T-cell (primary cell): ENCODE results near the gene PPARA. TPM values are rescaled to one million over a fixed set of nuclear protein-coding genes. Genes with fewer than 3 reads are reported as not detected.
"Not testable (repeated sequence)": the region's sequence is repeated elsewhere in the genome, so short reads cannot be mapped to it uniquely, and the experiment has no call there.

ENCODE experiments used
- ATAC-seq, 4 experiments: fragments of 200-7000 bp in 3 of 4; fragments of 150-1000 bp in 1 of 4; cut with Tn5 transposase; replicated peaks in 1 of 4; 1 replicate in 3 of 4; 2 replicates in 1 of 4; pipeline ENCODE4 v1.10.0; 2021; ENCODE audit warnings: moderate library complexity in 3 of 4, mild to moderate bottlenecking in 2 of 4, moderate number of reproducible peaks in 1 of 4
- CTCF ChIA-PET, 2 donors: fragments of 300-600 bp; sonication (Branson Sonifier 250); formaldehyde crosslinking; loops; one replicate each; lab custom pipeline; 2022; ENCODE audit warnings: antibody characterized with exemption in 2 of 2; lab: Charles Lee
- POLR2A ChIA-PET, 2 donors: fragments of 300-600 bp; sonication (Branson Sonifier 250); formaldehyde crosslinking; loops; one replicate each; lab custom pipeline; 2022; ENCODE audit warnings: antibody characterized with exemption in 2 of 2; lab: Charles Lee
- DNase-seq, 35 experiments: peaks; one replicate each; pipeline versions ENCODE4 v3.0.0 to v3.0.0-alpha.2; 2013 to 2023
- H3K27ac ChIP-seq: one replicate; pipeline ENCODE4 v1.5.1; 2013; ENCODE audit warnings: low read length
- H3K27me3 ChIP-seq, 2 experiments: replicated peaks in 1 of 2; 1 replicate in 1 of 2; 2 replicates in 1 of 2; pipeline versions ENCODE4 v1.6.1 to v1.7.0; 2013; ENCODE audit warnings: low read length in 1 of 2, mixed read lengths in 1 of 2; ENCODE audit not compliant: control insufficient read depth in 2 of 2, insufficient read depth in 2 of 2; ENCODE audit errors: extremely low read depth in 1 of 2
- H3K36me3 ChIP-seq, 2 donors: 1 replicate in 1 of 2; 2 replicates in 1 of 2; pipeline versions ENCODE4 v1.6.1 to v1.7.0; 2013; ENCODE audit warnings: low read length in 1 of 2; ENCODE audit not compliant: control insufficient read depth in 2 of 2, insufficient read depth in 1 of 2; ENCODE audit errors: extremely low read depth in 1 of 2
- H3K4me1 ChIP-seq, 2 experiments: 1 replicate in 1 of 2; 2 replicates in 1 of 2; pipeline versions ENCODE4 v1.6.1 to v1.7.0; 2013; ENCODE audit warnings: low read length in 2 of 2, mixed read lengths in 1 of 2; ENCODE audit not compliant: insufficient read depth in 2 of 2, control insufficient read depth in 1 of 2; ENCODE audit errors: extremely low read depth in 1 of 2
- H3K4me3 ChIP-seq, 2 donors: 1 replicate in 1 of 2; 2 replicates in 1 of 2; pipeline versions ENCODE4 v1.5.1 to v1.7.0; 2013; ENCODE audit warnings: mild to moderate bottlenecking in 2 of 2, low read length in 1 of 2, moderate library complexity in 1 of 2; ENCODE audit not compliant: control insufficient read depth in 1 of 2; ENCODE audit errors: extremely low read depth in 1 of 2
- H3K9me3 ChIP-seq: 2 replicates; pipeline ENCODE4 v1.7.0; 2013
- H3K27ac Mint-ChIP-seq, 2 donors: one replicate each; pipeline ENCODE4 v1.8.0; 2020 to 2021; ENCODE audit warnings: mild to moderate bottlenecking in 2 of 2, mixed read lengths in 2 of 2
- H3K27me3 Mint-ChIP-seq, 2 donors: one replicate each; pipeline ENCODE4 v1.8.0; 2021 to 2022; ENCODE audit warnings: mixed read lengths in 2 of 2
- H3K36me3 Mint-ChIP-seq: one replicate; pipeline ENCODE4 v1.8.0; 2021; ENCODE audit warnings: mixed read lengths
- H3K4me1 Mint-ChIP-seq, 3 donors: one replicate each; pipeline ENCODE4 v1.8.0; 2020 to 2022; ENCODE audit warnings: mixed read lengths in 3 of 3, mild to moderate bottlenecking in 1 of 3
- H3K4me3 Mint-ChIP-seq, 3 donors: one replicate each; pipeline ENCODE4 v1.8.0; 2020 to 2022; ENCODE audit warnings: mild to moderate bottlenecking in 3 of 3, mixed read lengths in 3 of 3, moderate library complexity in 3 of 3
- H3K9me3 Mint-ChIP-seq, 3 donors: one replicate each; pipeline ENCODE4 v1.8.0; 2020 to 2022; ENCODE audit warnings: mixed read lengths in 3 of 3
- WGBS: methylation state at CpG from one replicate; pipeline ENCODE4 v1.1.5; 2013; ENCODE audit warnings: missing lambda C conversion rate; ENCODE audit not compliant: insufficient coverage; 5-methylcytosine and 5-hydroxymethylcytosine counted together
- total RNA-seq, 35 experiments: library from RNA in 6 of 35; stranded (reverse) in 6 of 35; fragments of 120-200 nt in 1 of 35; gene quantifications; one replicate each; pipeline versions ENCODE4 v1.2.1 to v1.2.4 and lab custom pipeline; 2013 to 2026

The PPARA gene
- total RNA-seq, 5 donors from 2014 or later (not counting 1 experiment from before 2014, with no cell fraction given) = 11.0 to 22.2 (median 19.6) TPM

GRCh38 chr22:46264520-46264919, 114.2 kb downstream of the PPARA start:
- H3K9me3 ChIP-seq, H3K36me3 ChIP-seq, H3K4me3 Mint-ChIP-seq, H3K9me3 Mint-ChIP-seq, H3K4me3 ChIP-seq, DNase-seq, H3K36me3 Mint-ChIP-seq, H3K27ac ChIP-seq, ATAC-seq, CTCF ChIA-PET, POLR2A ChIA-PET: not testable (repeated sequence)
- Mint-ChIP-seq H3K27me3 (peaks cover 46 to 50% of the 10 kb centered on the region in 2 donors), H3K27ac (peak overlapping the region in 1 of 2 donors; percentile 12), H3K4me1 (peaks cover 11 to 21% (median 15%) of the 10 kb centered on the region in 3 donors)
- peaks cover 0 to 29% of the 10 kb centered on the region in 2 experiments for H3K4me1 ChIP-seq
- H3K27me3 ChIP-seq = peaks cover 2 to 39% of the 10 kb centered on the region in 2 experiments
- 100% methylated on average over 2 of the region's 6 CpGs for WGBS

GRCh38 chr22:46265627-46266026, 115.3 kb downstream of the PPARA start:
- POLR2A ChIA-PET, ATAC-seq, H3K9me3 Mint-ChIP-seq, H3K4me3 ChIP-seq, H3K36me3 ChIP-seq, H3K36me3 Mint-ChIP-seq, DNase-seq, H3K27ac Mint-ChIP-seq, H3K9me3 ChIP-seq, H3K27ac ChIP-seq, H3K4me3 Mint-ChIP-seq: not testable (repeated sequence)
- WGBS = 94% methylated on average over 2 of the region's 4 CpGs
- Histone ChIP-seq H3K27me3 (peaks cover 2 to 34% of the 10 kb centered on the region in 2 experiments), H3K4me1 (peaks cover 0 to 36% of the 10 kb centered on the region in 2 experiments)
- Mint-ChIP-seq H3K4me1 (peaks cover 15 to 27% (median 20%) of the 10 kb centered on the region in 3 donors), H3K27me3 (peaks cover 38 to 39% of the 10 kb centered on the region in 2 donors)
- CTCF ChIA-PET = interaction anchor here in 1 of 2 donors (0.6 kb wide), 1 partner anchor 922 kb away, joined by 8 read pairs; no protein-coding TSS in a partner anchor

GRCh38 chr22:46267431-46268279, 117.3 kb downstream of the PPARA start, which contains the start of gene TTC38:
Gene TTC38, plus strand, starts transcription at chr22:46268008. Its CDS starts 32 bp downstream, at chr22:46268040.
- Histone ChIP-seq H3K27me3 (peaks cover 2 to 25% of the 10 kb centered on the region in 2 experiments), H3K9me3 (no peaks in the 10 kb centered on the region), H3K4me3 (peak within 1 kb of the TSS; percentile 71 to 84), H3K36me3 (peaks cover 0 to 4% of the 10 kb centered on the region in 2 donors), H3K4me1 (peaks cover 0 to 31% of the 10 kb centered on the region in 2 experiments), H3K27ac (no peak within 1 kb of the TSS)
- WGBS = 4% methylated on average over 74 of the region's 74 CpGs
- ChIA-PET POLR2A (interaction anchor here in 1 of 2 donors (0.6 to 1.2 kb wide), 3 partner anchors 17 to 853 kb away, joined by 3 to 11 read pairs (median 4); no protein-coding TSS in a partner anchor), CTCF (interaction anchor here in 1 of 2 donors (1.0 kb wide), 1 partner anchor 17 kb away, joined by 3 read pairs; the partner anchor contains the start of gene CDPF1)
- peak; percentile 82 to 90 (median 86) for ATAC-seq
- Mint-ChIP-seq H3K27me3 (peaks cover 20 to 21% of the 10 kb centered on the region in 2 donors), H3K36me3 (no peaks in the 10 kb centered on the region), H3K9me3 (no peaks in the 10 kb centered on the region), H3K4me3 (peak within 1 kb of the TSS; percentile 89 to 95 (median 90)), H3K4me1 (peaks cover 15 to 25% (median 20%) of the 10 kb centered on the region in 3 donors), H3K27ac (peak within 1 kb of the TSS; percentile 64 to 65)
- DNase-seq = peak in 25 of 35 experiments; percentile 15 to 65 (median 39)

- Mint-ChIP-seq H3K27me3 (peaks cover 6 to 8% of the 10 kb centered on the region in 2 donors), H3K4me1 (peaks cover 15 to 18% (median 18%) of the 10 kb centered on the region in 3 donors), H3K9me3 (no peaks in the 10 kb centered on the region), H3K36me3 (peaks cover 3% of the 10 kb centered on the region), H3K4me3 (peak overlapping the region; percentile 39 to 95 (median 90)), H3K27ac (peak overlapping the region in 1 of 2 donors; percentile 31)
- Histone ChIP-seq H3K9me3 (no peaks in the 10 kb centered on the region), H3K27ac (no peak overlapping the region), H3K36me3 (peaks cover 0 to 7% of the 10 kb centered on the region in 2 donors), H3K27me3 (peaks cover 0 to 13% of the 10 kb centered on the region in 2 experiments), H3K4me3 (no peak overlapping the region), H3K4me1 (peaks cover 0 to 27% of the 10 kb centered on the region in 2 experiments)
- WGBS = 95% methylated on average over 9 of the region's 11 CpGs
- no peak for DNase-seq
- POLR2A ChIA-PET = no interaction called here
- no peak for ATAC-seq
- CTCF ChIA-PET = no interaction called here
Observed at GRCh38 chr22:46269564-46269963, 119.2 kb downstream of the PPARA start.

GRCh38 chr22:46272196-46272595, 121.9 kb downstream of the PPARA start:
- POLR2A ChIA-PET = interaction anchor here in 1 of 2 donors (0.6 kb wide), 1 partner anchor 508 kb away, joined by 3 read pairs; no protein-coding TSS in a partner anchor
- WGBS = 94% methylated on average over 5 of the region's 8 CpGs
- DNase-seq (no peak), ATAC-seq (no peak)
- Mint-ChIP-seq H3K9me3 (no peaks in the 10 kb centered on the region), H3K27ac (no peak overlapping the region), H3K36me3 (peaks cover 16% of the 10 kb centered on the region), H3K4me3 (no peak overlapping the region), H3K4me1 (peaks cover 13 to 19% (median 18%) of the 10 kb centered on the region in 3 donors), H3K27me3 (no peaks in the 10 kb centered on the region)
- Histone ChIP-seq H3K9me3 (no peaks in the 10 kb centered on the region), H3K27me3 (peaks cover 0 to 3% of the 10 kb centered on the region in 2 experiments), H3K27ac (no peak overlapping the region), H3K36me3 (peaks cover 0 to 18% of the 10 kb centered on the region in 2 donors), H3K4me3 (no peak overlapping the region), H3K4me1 (peaks cover 0 to 40% of the 10 kb centered on the region in 2 experiments)
- CTCF ChIA-PET = no interaction called here

- H3K36me3 Mint-ChIP-seq = peaks cover 20% of the 10 kb centered on the region
- CTCF ChIA-PET = no interaction called here
Observed at GRCh38 chr22:46272762-46273431, 122.6 kb downstream of the PPARA start.

More at GRCh38 chr22:46272762-46273431, 122.6 kb downstream of the PPARA start:
- POLR2A ChIA-PET = interaction anchor here in 1 of 2 donors (0.6 kb wide), 1 partner anchor 507 kb away, joined by 3 read pairs; no protein-coding TSS in a partner anchor
- DNase-seq = no peak
- Mint-ChIP-seq H3K27ac (no peak overlapping the region), H3K4me1 (peaks cover 10 to 17% (median 13%) of the 10 kb centered on the region in 3 donors), H3K4me3 (no peak overlapping the region), H3K27me3 (no peaks in the 10 kb centered on the region), H3K9me3 (no peaks in the 10 kb centered on the region)
- Histone ChIP-seq H3K27me3 (no peaks in the 10 kb centered on the region), H3K4me1 (peaks cover 0 to 42% of the 10 kb centered on the region in 2 experiments), H3K9me3 (no peaks in the 10 kb centered on the region), H3K27ac (no peak overlapping the region), H3K4me3 (no peak overlapping the region), H3K36me3 (peaks cover 0 to 22% of the 10 kb centered on the region in 2 donors)
- WGBS = over 99% methylated on average over 12 of the region's 12 CpGs
- ATAC-seq = no peak
